NK-92 (cell line): ENCODE measurements around the gene EHD1.

Source experiments
- DNase-seq: peaks from one replicate; lab custom pipeline; 2025; ENCODE audit not compliant: unreplicated experiment; lab: John Stamatoyannopoulos, UW

Gene EHD1

DNA sequence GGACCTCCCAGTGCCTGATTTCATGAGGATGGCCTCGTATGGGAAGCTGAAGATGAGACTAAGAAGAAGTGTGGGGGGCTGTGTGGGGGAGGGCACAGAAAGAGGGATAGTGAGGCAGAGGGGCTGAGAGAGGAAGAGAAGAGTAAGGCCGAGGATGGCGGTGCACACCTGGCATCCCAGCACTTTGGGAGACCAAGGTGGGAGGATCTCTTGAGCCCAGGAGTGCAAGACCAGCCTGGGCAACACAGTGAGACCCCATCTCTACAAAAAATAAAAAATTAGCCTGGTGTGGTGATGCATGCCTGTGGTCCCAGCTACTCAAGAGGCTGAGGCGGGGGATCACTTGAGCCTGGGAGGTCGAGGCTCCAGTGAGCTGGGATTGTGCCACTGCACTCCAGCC lies 13.5 kb upstream of the EHD1 start:
- DNase-seq = no peak

- no peak for DNase-seq
Observed at GRCh38 chr11:64891215-64891848, 12.9 kb upstream of the EHD1 start.

DNA sequence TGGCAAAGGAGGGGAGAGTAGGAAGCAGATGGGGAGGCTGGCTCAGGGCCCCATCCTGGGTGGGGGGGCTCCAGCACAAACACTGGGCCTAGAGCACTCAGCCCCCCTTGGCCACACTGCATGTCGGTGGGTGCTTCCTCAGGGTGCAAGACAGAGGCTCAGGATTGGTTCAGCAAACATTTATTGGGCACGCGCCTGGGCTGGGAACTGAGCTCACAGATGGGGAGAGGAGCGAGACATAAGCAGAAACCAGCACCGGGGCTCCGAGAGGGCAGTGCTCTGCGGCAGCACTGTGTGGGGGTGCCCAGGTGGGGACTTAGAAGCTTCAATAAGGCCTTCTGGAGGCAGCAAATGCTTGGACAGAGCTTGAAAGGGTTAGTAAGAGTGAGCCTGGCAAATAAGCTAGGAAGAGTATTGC lies 12.1 kb upstream of the EHD1 start:
- DNase-seq = no peak

DNA sequence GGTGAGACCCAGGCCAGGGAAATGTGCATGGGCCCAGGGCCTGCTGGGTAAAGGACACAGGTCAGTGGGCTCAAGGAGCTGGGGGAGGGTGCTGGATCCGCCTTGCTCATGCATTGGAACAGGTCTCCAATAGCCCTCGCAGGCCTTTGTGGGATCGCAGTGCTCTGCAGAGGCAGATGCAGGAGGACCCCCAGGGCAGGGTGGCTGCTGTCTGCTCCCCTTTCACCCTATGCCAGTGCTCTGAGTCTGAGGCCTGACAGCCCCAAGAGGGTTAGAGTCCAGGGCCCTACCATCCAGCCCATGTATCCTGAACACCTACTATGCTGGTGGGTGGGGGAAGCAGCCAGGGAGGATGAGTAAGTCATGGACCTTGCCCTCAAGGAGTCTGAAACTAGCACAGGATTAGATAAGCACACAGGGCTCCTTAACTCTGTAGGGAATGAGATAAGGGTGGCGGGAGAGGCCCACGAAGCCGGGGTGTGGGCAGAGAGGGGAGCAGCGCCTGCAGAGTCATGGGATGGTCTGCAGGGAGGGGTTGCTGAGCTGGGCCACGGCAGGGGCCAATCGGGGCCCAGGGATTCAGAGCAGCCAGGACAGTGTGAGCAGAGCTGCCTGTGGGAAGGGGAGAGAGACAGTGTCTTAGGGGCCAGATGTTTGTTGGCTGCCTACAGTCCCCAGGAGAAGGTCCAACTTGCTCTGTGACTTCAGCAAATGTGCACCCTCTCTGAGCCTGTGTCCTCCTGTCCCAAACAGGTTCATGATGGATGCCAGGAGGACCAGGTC lies 10.5 kb upstream of the EHD1 start:
- DNase-seq = no peak

DNA sequence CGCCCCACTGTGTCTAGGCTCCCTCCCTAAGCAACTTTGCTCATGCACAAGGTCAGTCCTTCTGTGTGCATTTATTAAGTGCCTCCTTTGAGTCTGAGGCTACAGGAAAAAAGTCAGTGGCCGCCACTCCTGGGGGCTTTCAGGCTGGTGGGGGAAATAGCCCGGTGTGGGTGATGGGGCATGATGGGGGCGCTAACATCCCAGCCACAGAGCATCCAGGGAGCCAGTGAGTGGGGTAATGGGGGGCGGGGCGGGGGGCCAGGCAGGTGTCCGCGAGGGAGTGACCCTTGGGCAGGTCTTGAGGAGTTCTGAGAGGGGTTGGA lies 9.9 kb upstream of the EHD1 start:
- DNase-seq = no peak

GRCh38 chr11:64887757-64888405 lies 9.5 kb upstream of the EHD1 start:
- DNase-seq = peak; percentile 34

- no peak for DNase-seq
Observed at GRCh38 chr11:64887234-64887756, 8.9 kb upstream of the EHD1 start.

DNA sequence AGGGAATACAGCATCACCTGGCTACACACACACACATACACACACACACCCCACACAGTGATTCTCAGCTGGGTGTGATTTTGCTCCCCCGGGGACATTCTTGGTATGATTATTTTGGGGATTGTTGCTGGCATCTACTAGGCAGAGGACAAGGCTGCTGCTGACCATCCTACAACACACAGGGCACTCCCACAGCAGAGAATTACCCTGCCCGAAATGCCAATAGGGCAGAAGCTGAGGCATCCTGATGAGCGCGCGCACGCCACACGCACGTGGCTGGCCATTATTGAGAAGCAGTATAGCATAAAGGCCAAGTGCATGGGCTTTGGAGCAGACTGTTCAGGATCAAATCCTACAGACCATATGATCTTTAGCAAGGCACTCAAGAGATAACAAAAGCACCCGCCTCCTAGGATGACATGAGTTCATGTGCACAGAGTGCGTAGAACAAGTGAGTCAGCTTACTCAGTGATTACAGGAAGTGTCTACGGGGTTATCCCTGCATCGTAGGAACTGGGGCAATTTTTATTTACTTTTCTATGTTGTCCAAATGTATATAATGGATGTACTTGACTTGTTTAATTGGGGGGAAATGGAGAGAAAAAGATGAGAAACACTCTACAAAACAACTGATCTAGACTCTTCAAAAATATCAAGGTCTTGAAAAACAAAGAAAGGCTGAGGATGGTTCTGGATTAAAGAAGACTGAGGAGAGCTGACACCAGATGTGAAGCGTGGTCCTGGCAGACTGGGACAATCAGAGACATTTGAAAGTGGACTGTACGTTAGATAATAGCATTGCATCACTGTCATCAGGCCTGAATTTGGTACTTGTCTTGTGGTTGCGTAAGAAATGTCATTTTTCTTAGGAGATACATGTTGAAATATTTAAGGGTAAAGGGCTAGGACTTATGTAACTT lies 7.2 kb upstream of the EHD1 start:
- no peak for DNase-seq

DNA sequence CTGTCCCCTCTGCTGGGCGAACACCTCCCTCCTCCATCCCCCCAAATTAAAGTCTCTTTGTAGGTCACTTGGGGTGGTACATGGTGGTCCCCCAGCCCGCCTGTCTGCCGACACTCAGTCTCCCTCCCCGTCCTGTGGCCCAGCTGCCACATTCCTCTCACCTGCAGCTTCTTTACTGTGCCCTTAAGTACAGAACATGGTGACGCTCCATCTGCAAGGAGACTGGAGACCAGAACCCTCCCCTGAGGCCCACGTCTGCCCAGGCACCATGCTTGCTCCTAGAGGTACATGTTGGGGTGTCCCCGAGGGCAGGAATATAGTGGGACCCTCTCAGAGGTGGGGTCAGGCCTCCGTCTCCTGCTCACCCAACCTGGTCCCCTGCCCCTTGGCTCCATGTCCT lies 5.6 kb upstream of the EHD1 start:
- no peak for DNase-seq

GRCh38 chr11:64883575-64883974 lies 5.2 kb upstream of the EHD1 start:
- no peak for DNase-seq

DNA sequence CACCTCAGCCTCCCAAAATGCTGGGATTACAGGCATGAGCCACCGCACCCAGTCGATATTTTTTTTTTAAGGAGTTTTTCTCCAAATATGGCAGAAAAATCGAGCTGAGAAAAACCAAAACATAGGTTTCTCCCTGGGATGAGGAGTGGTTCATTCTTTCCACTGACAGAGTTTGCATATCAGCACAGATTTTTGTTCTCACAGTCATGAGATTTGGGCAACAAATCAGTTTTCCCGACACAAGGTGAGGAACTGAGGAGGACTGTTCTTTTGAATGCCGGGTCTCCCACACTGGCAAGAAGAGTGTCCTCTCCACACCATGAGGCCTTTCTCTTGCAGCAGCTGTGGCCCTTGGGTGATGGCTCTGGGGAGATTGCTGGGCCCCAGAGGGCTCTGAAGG lies 3.8 kb upstream of the EHD1 start:
- no peak for DNase-seq

GRCh38 chr11:64881476-64881875 lies 3.1 kb upstream of the EHD1 start:
- no peak for DNase-seq

DNA sequence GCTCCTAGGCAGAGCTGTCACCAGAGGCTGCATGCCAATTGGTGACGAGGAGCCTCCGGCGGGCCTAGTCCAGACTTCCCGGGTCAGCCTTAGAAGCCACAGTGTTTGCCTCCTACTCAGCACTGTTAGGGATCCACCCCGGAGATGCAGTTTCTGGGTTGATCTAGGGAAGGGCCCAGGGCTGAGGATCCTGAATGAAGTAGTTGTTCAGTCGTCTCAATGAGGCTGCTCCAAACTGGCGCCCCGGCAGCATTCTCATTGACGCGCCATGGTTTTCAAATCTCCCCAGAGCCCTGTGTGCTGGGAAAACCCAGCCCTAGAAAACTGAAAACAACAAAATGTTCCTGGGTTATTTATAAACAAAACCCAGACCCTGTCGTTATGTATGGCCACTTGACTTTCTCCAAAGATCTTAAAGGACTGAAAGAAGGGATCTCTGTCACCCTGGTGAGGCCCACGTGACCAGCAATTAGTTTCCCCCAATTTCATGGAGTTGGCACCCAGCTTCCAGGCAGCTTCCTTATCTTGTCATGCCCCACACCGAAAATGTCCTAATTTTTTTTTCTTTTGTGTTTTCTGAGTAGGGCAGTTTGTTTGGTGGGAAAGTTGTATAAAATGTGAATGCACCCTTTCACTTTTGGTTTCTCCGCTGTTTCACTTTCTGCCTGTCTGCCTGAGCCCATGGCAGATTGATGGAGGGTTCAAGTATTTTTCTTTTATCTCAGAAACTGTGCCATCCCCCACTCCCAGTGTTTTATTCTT lies 2.0 kb upstream of the EHD1 start:
- no peak for DNase-seq

DNA sequence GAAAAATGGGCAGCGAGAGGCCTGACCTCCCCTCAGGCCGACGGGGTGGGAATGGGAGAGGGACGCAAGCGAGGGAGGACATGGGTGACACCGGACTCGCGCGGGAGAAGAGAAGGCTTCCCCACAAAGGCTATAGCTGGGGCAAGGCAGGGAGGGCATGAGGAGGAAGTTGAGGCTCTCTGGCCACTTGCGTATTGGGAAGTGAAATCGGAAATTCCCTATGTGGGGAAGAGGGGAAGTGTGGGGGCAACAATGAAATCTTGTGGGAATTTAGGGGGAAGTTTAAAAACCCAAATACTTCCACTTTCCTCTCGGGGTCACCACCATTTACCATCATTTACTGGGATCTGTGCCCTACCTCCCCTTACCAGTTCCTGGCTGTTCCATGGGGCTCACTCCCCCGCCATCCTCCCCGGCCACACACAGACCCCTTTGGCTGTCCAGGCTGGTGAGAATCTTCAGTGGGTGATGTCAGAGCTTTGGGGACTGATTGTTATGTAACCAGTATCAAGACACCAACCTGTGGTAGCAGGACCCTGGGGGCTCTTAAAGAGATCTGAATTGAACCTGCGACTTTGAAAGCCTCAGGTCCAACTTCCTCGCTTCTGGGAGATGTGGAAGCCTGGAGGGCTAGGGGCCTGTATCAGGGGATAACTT lies 951 bp upstream of the EHD1 start:
- DNase-seq = no peak

DNA sequence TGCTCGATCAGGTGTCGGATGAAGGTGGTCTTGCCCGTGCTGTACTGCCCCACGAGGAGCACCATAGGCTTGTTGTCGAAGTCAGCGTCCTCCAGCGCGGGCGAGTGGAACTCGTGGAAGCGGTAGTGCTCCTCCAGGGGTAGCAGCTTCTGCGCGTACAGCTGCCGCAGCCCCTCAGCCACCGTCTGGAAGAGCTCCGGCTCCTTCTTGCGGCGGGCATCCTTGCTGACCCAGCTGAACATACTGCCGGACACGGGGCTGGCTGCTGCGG lies 263 bp downstream of the EHD1 start:
- no peak for DNase-seq

DNA sequence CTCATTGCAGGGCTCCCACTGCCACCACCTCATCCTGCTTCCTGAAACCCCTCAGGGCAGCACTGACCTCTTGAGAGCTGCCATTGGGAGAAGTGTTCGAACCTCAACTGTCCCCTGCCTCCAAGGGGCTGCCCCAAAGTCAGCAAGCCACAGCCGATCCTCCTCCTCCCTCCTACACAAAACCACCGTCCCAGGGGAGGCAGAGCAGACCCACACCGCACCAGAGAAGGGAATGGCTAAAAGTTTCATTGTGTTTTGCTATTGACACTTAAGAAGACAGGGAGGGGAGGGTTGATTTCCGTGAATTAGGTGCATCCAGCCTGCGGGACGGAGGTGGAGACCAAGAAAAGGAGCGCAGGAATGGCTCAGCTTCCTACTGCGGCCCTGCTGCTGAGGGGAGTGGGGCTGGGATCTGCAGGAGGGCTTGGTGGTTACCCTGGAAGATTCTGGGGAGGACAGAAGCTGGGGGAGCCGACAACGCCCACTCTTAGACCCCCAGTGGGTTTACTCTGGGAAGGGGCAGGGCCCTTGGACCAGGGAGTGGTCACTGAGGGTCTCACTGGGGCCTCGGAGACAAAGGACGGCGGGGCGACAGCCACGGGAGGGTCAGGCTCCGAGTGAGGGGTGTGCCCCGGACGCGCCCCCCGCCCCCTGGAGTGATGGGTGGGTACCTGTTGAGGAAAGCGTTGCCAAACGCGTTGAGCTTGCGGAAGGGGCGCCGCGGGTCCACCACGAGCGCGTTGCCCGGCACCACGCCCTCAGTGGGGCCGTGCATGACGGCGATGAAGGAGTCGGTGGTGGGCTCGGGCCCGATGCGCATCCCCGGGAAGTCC lies 815 bp downstream of the EHD1 start:
- no peak for DNase-seq

DNA sequence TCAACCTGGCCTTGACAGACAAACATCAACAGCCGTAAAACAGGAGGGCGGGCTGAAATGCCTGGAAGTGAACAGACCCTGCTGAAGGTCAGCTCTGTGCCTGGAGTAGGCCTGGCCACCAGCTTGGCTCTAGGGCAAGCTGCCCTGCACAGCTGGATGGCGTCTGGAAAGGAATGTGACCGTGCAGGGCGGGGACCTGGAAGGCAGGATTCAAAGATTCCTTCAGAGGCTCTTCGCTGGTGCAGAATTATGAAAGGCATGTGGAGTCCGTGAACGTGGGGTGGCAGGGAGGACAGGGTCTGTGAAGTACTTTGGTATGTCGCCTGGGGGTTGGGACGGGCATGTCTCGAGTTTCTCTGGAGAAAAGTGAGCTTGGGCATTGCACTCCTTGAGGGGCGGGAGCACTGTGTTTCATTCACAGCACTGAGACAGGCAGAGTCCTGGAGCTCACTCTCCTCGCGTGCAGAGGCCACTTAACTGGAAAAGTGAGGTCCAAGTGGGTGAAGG lies 1.5 kb downstream of the EHD1 start:
- no peak for DNase-seq

GRCh38 chr11:64876229-64876750 lies 2.1 kb downstream of the EHD1 start:
- no peak for DNase-seq
